Renal pelvis (tissue), 12 donors: ENCODE results near the gene TUB. TPM values are rescaled to one million over a fixed set of nuclear protein-coding genes. Genes with fewer than 3 reads are reported as not detected.
A peak's percentile ranks its signal among the peaks of the same experiment; 100 is the strongest.

Source experiments
- DNase-seq: peaks from one replicate; pipeline ENCODE4 v3.0.0-alpha.2; 2013
- long read RNA-seq, 16 experiments: transcript quantifications; one replicate each; lab custom pipeline, GENCODE V29; 2026
- polyA plus RNA-seq, 3 donors: library from polyadenylated mRNA; unstranded; fragments of 120-200 nt; gene quantifications; one replicate each; pipeline ENCODE4 v1.2.1, GENCODE V29; 2013; ENCODE audit not compliant: insufficient read length in 3 of 3

Gene TUB, protein sequence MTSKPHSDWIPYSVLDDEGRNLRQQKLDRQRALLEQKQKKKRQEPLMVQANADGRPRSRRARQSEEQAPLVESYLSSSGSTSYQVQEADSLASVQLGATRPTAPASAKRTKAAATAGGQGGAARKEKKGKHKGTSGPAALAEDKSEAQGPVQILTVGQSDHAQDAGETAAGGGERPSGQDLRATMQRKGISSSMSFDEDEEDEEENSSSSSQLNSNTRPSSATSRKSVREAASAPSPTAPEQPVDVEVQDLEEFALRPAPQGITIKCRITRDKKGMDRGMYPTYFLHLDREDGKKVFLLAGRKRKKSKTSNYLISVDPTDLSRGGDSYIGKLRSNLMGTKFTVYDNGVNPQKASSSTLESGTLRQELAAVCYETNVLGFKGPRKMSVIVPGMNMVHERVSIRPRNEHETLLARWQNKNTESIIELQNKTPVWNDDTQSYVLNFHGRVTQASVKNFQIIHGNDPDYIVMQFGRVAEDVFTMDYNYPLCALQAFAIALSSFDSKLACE
- polyA plus RNA-seq: 10 to 100 TPM; 24.7 to 26.2 (median 25.4) TPM
- long read RNA-seq, donor 1, partial matches to known transcripts: 6 of 6 reads
- long read RNA-seq, donor 1, other reads (novel, unspliced or antisense): 0 of 6 reads
- long read RNA-seq, donor 2, partial matches to known transcripts: 5 of 6 reads
- long read RNA-seq, donor 2, other reads (novel, unspliced or antisense): 0 of 6 reads
- long read RNA-seq, donor 3: 0 reads
- long read RNA-seq, donor 4: 0 reads
- long read RNA-seq, donor 5, partial matches to known transcripts: 0 of 1 reads
- long read RNA-seq, donor 5, other reads (novel, unspliced or antisense): 0 of 1 reads
- long read RNA-seq, donor 6, partial matches to known transcripts: 0 of 2 reads
- long read RNA-seq, donor 6, other reads (novel, unspliced or antisense): 0 of 2 reads
- long read RNA-seq, donor 7, partial matches to known transcripts: 48 of 48 reads
- long read RNA-seq, donor 7, other reads (novel, unspliced or antisense): 0 of 48 reads
- long read RNA-seq, donor 8, partial matches to known transcripts: 0 of 1 reads
- long read RNA-seq, donor 8, other reads (novel, unspliced or antisense): 0 of 1 reads
- long read RNA-seq, donor 9, partial matches to known transcripts: 10 of 11 reads
- long read RNA-seq, donor 9, other reads (novel, unspliced or antisense): 0 of 11 reads
- long read RNA-seq, donor 10, partial matches to known transcripts: 0 of 6 reads
- long read RNA-seq, donor 10, other reads (novel, unspliced or antisense): 6 of 6 reads
- long read RNA-seq, donor 11, partial matches to known transcripts: 0 of 1 reads
- long read RNA-seq, donor 11, other reads (novel, unspliced or antisense): 0 of 1 reads
- long read RNA-seq, donor 12, partial matches to known transcripts: 12 of 15 reads
- long read RNA-seq, donor 12, other reads (novel, unspliced or antisense): 0 of 15 reads
- long read RNA-seq, donor 13: 0 reads
- long read RNA-seq, donor 14: 0 reads
- long read RNA-seq, donor 15, partial matches to known transcripts: 11 of 12 reads
- long read RNA-seq, donor 15, other reads (novel, unspliced or antisense): 0 of 12 reads
- long read RNA-seq, donor 16, partial matches to known transcripts: 0 of 1 reads
- long read RNA-seq, donor 16, other reads (novel, unspliced or antisense): 0 of 1 reads

- peak; percentile 36 for DNase-seq
These were observed at the start of gene TUB for GRCh38 chr11:8080674-8081590. TUB (plus strand) TSS chr11:8081211; CDS start chr11:8081511, 300 bp downstream.

DNA sequence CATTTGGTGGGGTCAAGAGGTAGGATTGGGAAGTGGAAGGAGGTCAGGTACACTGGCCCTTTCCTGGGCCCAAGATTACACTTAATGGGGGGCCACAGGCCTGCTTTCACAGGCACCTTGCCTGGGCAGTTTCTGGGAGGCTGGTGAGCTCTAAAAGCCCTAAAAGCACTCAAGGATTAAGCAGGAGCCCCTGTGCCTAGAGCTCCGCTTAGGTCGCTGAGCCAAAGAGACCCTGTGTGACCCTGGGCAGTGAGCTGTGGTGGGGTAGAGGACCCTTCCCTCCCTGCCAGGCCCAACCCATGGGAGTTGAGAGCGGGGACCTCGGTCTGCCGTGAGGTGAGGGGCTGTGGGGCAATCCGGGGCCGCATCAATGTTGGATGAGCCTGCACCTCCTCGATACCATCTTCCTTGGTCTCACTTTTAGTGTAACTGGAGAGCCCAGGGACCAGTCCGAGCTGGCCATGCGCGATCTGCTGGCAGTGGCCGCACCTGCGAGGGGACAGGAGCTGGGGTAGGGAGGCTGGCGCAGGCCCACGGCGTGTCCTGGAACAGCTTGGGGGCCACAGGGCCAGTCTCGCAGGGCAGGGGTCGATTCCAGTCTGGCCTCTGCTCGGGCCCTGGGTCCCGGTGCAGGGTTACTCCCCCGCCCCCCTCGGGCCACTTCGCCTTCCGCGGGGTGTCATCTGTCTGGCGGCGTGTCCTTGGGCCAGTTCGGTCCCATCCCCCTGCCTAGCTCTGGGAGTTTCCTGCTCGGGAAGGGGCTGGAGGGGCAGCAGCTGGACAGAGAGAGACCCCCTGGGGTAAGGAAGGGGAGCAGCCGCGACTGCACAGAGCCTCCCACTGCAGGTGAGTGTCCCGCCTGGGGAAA is 49.5 kb upstream of the TUB start:
- no peak for DNase-seq

DNA sequence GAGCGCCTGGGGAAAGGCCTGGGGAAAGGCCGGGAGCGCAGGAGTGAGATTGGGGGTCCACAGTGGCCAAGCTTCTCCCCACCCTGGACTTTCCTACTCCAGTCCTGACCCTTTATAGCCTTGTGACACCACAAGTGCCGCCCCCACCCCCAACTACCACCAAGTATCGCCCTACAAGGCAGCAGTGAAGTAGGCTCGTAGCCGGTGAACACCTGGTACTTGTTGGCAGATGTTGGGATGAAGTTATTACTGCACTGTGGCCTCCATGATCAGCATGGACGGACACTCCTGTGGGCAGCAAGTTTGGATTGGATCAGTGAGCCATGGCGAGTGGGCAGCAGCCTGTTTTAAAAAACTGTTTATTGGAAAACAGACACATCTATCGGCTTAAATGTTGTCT is 48.9 kb upstream of the TUB start:
- DNase-seq: no peak

- no peak for DNase-seq
These were observed 48.3 kb upstream of the TUB start for GRCh38 chr11:8032576-8033304.

GRCh38 chr11:8033305-8034105 is 47.5 kb upstream of the TUB start:
- peak; percentile 89 for DNase-seq

DNA sequence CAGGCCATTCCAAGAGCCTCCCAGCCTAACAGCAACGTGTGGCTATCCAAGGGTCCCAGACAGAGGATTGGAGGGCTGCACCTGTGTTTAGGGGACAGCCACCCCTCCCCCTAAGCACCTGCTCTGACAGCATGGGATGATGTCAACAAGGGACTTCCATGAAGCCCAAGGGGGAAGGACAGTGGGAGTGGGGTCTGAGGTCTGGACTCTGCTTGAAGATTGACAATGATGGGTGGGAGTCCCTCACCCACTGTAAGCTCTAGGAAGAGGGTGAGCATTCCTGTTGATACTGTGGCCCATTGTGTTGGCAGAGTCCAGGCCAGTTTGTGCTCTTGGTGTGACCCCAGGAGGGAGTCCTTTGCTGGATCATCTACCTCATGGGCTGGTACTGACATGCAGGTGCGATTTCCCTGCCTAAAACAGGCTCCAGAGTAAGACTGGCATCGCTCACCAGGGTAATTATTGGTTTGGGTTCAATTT is 46.9 kb upstream of the TUB start:
- no peak for DNase-seq

DNA sequence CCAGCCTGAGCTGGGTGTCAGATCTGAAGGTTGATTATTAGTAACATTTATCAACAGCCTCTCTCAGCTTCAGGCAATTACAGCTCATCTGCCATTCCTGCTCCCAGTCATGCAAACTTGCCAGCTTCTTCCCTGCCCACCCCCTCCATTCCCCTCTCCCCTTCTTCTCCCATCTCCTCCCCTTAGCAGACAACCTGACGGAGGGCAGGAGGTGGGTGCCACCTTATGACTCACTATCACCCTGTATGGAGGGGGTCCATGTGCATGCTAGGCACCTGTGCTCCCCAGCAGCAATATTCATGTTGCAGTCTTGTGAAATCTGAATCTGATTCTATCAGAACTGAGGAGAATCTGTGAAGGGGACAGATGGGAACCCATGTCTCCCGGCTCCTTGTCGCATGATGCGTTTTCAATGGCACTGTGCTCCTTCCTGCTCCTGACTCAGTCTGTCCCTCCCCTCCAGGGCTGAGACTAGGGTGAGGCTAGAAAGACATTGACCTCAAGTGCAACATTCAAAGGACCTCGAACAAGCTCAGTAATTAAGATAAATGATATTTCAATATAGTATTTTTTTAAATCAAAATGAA is 46.3 kb upstream of the TUB start:
- no peak for DNase-seq

- no peak for DNase-seq
These were observed 45.7 kb upstream of the TUB start for GRCh38 chr11:8035200-8035855.

DNA sequence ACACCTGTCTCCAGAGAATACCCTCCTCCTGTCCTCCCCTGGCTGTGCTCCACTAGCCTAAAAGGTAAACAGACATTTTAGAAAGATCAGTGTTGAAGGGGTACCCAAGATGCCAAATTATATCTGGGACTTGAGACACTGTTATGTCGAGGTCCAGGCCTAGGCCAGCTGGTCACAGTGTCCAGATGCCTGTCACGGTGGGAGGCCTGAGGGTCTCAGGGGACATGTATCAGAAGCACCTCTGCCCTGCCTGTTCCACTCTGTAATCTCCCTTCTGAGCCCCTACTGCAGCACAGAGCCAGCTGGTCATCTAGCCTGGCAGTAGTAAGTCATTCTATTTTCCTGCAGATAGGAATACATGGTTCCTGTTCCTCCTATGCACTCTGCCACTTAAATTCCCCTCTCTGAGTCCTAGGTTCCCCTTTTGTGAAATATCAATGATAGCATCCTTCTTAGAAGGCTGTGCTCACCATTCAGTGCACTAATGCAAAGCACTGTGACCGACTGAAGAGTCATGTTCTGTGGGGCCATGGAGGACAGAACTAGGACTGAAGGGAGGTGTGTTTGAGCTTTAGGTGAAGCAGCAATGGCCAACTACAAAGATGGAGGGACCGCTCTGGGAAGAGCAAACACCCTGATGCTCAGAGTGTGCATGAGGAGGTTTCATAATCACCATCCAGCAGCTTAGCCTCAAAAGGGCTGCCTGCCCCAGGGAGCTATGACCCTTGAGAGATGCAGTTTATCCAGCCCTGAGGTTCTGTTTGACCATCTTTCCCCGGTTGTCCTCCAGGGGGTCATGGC is 44.8 kb upstream of the TUB start:
- no peak for DNase-seq

DNA sequence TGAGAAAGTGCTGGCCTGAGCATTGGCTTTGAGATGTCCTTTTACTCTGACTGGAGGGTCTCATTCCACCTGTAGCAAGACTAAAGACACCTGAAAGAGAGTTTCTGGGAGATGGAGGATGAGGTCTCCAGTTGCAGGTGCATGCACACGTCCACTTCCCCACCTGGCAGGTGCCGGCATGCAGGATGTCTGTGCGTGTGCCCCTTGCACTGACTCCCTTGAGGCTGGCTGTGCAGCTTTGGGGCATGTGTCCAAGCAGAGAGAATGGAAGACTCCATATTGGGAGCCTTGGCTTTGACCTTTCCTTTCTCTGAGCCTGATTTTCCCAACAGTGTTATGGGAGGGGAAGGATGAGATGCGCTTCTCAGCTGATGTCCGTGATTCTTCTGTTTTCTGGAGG is 44.0 kb upstream of the TUB start:
- DNase-seq: no peak

DNA sequence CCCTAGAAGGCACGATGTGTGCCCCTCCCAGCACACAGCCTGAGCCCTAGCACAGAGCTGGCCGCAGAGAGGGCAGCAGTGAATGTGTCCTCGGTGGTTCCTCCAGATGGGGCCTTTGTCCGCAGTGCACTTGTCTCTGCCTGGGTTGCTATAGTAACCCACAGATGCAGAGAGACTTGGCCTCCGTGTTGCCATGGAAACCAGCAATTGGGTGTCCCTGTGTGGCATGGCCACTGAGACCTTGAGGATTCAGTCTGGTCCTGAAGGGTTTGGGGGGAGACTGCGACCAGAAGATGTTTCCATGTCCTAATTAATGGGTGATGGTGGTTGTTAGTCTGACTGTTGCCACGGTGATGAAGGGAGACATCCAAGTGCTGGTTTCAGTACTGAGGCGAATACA is 42.6 kb upstream of the TUB start:
- DNase-seq: no peak

GRCh38 chr11:8038811-8039529 is 42.0 kb upstream of the TUB start:
- DNase-seq: no peak

- DNase-seq: no peak
These were observed 41.3 kb upstream of the TUB start for GRCh38 chr11:8039530-8040260.
